HCT116 (cell line): Measurements from ENCODE around the gene AOPEP. TPM values are rescaled to one million over a fixed set of nuclear protein-coding genes. Genes with fewer than 3 reads are reported as not detected.

Source experiments
- ATAC-seq: fragments of 200-7000 bp; cut with Tn5 transposase; 2 replicates; pipeline ENCODE4 v1.9.1; 2020; ENCODE audit warnings: mild to moderate bottlenecking, moderate library complexity
- BruUV-seq: library from RNA; stranded (reverse); fragments of 400-500 nt; replicated peaks from 2 replicates; lab custom pipeline; 2021; lab: Mats Ljungman, UMichigan
- CTCF ChIA-PET: fragments of 300-600 bp; sonication (Branson Sonifier 250); formaldehyde crosslinking; loops from one replicate; lab custom pipeline; 2021; ENCODE audit warnings: antibody characterized with exemption; lab: Charles Lee
- POLR2A ChIA-PET: fragments of 300-600, 350-600 bp; sonication (Branson Sonifier 250); formaldehyde crosslinking; loops from one replicate; lab custom pipeline; 2021; ENCODE audit warnings: antibody characterized with exemption; lab: Charles Lee
- RAD21 ChIA-PET, 2 experiments: fragments of 300-600 bp; sonication (Branson Sonifier 250); formaldehyde crosslinking; loops; one replicate each; lab custom pipeline; 2023; ENCODE audit warnings: low total read pairs in 2 of 2; ENCODE audit not compliant: uncharacterized antibody in 2 of 2, unreplicated experiment in 2 of 2, low non-redundant PET in 1 of 2; lab: Charles Lee
- DNase-seq: peaks from one replicate; pipeline ENCODE4 v3.0.0-alpha.2; 2010; ENCODE audit warnings: low read depth, low spot score
- H2AFZ ChIP-seq: fragments of 200-600 bp; shearing (Covaris generic), sonication (generic); 2 replicates; pipeline ENCODE4 v1.6.1; 2017; ENCODE audit warnings: low read depth, mixed run types, mixed read lengths, antibody characterized with exemption, low read length; ENCODE audit not compliant: poor library complexity, severe bottlenecking
- H3K27ac ChIP-seq: 2 replicates; pipeline ENCODE4 v1.5.1; 2012; ENCODE audit warnings: low read depth, low read length
- H3K27me3 ChIP-seq: fragments of 200-600 bp; sonication (generic); 2 replicates; pipeline ENCODE4 v1.6.1; 2016; ENCODE audit warnings: mixed run types, low read length, mixed read lengths; ENCODE audit not compliant: insufficient read depth
- H3K36me3 ChIP-seq, 2 experiments: fragments of 200-500 bp in 1 of 2; fragments of 200-600 bp in 1 of 2; sonication (Bioruptor generic) in 1 of 2; sonication (generic) in 1 of 2; 2 replicates each; pipeline versions ENCODE4 v1.5.1 to v1.6.1; 2014 to 2016; ENCODE audit warnings: low read length in 2 of 2, inconsistent platforms in 1 of 2, mixed read lengths in 1 of 2, mixed run types in 1 of 2; ENCODE audit not compliant: insufficient read depth in 2 of 2, control insufficient read depth in 1 of 2
- H3K4me1 ChIP-seq, 2 experiments: fragments of 200-600 bp in 1 of 2; sonication (generic) in 1 of 2; 2 replicates each; pipeline versions ENCODE4 v1.5.1 to v1.6.1; 2012 to 2017; ENCODE audit warnings: low read length in 2 of 2, inconsistent platforms in 1 of 2, mild to moderate bottlenecking in 1 of 2, mixed read lengths in 1 of 2, mixed run types in 1 of 2, moderate library complexity in 1 of 2; ENCODE audit not compliant: insufficient read depth in 2 of 2, control insufficient read depth in 1 of 2
- H3K4me2 ChIP-seq: fragments of 200-600 bp; sonication (generic); 2 replicates; pipeline ENCODE4 v1.6.1; 2017; ENCODE audit warnings: mixed run types, low read length, mixed read lengths
- H3K4me3 ChIP-seq, 2 experiments: fragments of 200-600 bp in 1 of 2; sonication (generic) in 1 of 2; replicated peaks in 1 of 2; 2 replicates each; pipeline ENCODE4 v1.5.1; 2011 to 2016; ENCODE audit warnings: low read length in 2 of 2, control low read depth in 1 of 2, low read depth in 1 of 2, mild to moderate bottlenecking in 1 of 2, mixed read lengths in 1 of 2, mixed run types in 1 of 2
- H3K79me2 ChIP-seq: fragments of 200-600 bp; sonication (generic); 2 replicates; pipeline ENCODE4 v1.6.1; 2017; ENCODE audit warnings: mild to moderate bottlenecking, mixed run types, low read length, moderate library complexity, mixed read lengths; ENCODE audit not compliant: insufficient read depth
- H3K9ac ChIP-seq: fragments of 200-600 bp; sonication (generic); 2 replicates; pipeline ENCODE4 v1.6.1; 2016; ENCODE audit warnings: low read length, mixed read lengths
- H3K9me2 ChIP-seq: fragments of 200-600 bp; sonication (generic), shearing (Covaris generic); 2 replicates; pipeline ENCODE4 v1.6.1; 2017; ENCODE audit warnings: mixed run types, mild to moderate bottlenecking, moderate library complexity; ENCODE audit not compliant: insufficient read depth
- H3K9me3 ChIP-seq, 2 experiments: fragments of 200-500 bp in 1 of 2; fragments of 200-600 bp in 1 of 2; sonication (Bioruptor generic) in 1 of 2; sonication (generic) in 1 of 2; 2 replicates each; pipeline ENCODE4 v1.6.1; 2014 to 2017; ENCODE audit warnings: low read length in 2 of 2, mixed read lengths in 2 of 2, inconsistent platforms in 1 of 2, low read depth in 1 of 2, mild to moderate bottlenecking in 1 of 2, mixed run types in 1 of 2, moderate library complexity in 1 of 2; ENCODE audit not compliant: control insufficient read depth in 1 of 2, insufficient read depth in 1 of 2
- H4K20me1 ChIP-seq: fragments of 200-600 bp; sonication (generic), shearing (Covaris generic); 2 replicates; pipeline ENCODE4 v1.6.1; 2017; ENCODE audit warnings: mixed run types, mild to moderate bottlenecking, moderate library complexity; ENCODE audit not compliant: insufficient read depth
- ELF1 ChIP-seq: IDR thresholded peaks from 2 replicates; pipeline ENCODE4 v1.6.1; 2012; ENCODE audit warnings: low read depth, borderline replicate concordance
- EZH2 ChIP-seq: fragments of 200-600 bp; sonication (generic); IDR thresholded peaks from 2 replicates; pipeline ENCODE4 v1.6.1; 2017; ENCODE audit warnings: antibody characterized with exemption, mixed run types
- EZH2phosphoT487 ChIP-seq: fragments of 200-600 bp; IDR thresholded peaks from 2 replicates; pipeline ENCODE4 v1.6.1; 2018; ENCODE audit warnings: antibody characterized with exemption, borderline replicate concordance
- FOSL1 ChIP-seq: IDR thresholded peaks from 2 replicates; pipeline ENCODE4 v1.6.1; 2012; ENCODE audit warnings: low read depth
- JUND ChIP-seq: IDR thresholded peaks from 2 replicates; pipeline ENCODE4 v1.6.1; 2012
- MAX ChIP-seq: IDR thresholded peaks from 2 replicates; pipeline ENCODE4 v1.6.1; 2012
- RAD21 ChIP-seq: IDR thresholded peaks from 2 replicates; pipeline ENCODE4 v1.6.1; 2012; ENCODE audit warnings: low read depth, mild to moderate bottlenecking
- SP1 ChIP-seq: IDR thresholded peaks from 2 replicates; pipeline ENCODE4 v1.6.1; 2012; ENCODE audit warnings: low read depth
- TCF7L2 ChIP-seq: IDR thresholded peaks from 2 replicates; pipeline ENCODE4 v1.7.0; 2011; ENCODE audit warnings: borderline replicate concordance, inconsistent platforms; ENCODE audit not compliant: insufficient read depth, insufficient read length; ENCODE audit errors: extremely low read depth
- YY1 ChIP-seq: IDR thresholded peaks from 2 replicates; pipeline ENCODE4 v1.6.1; 2011; ENCODE audit warnings: low read length, low read depth, moderate library complexity, mild to moderate bottlenecking; ENCODE audit not compliant: insufficient replicate concordance; ENCODE audit errors: extremely low read depth
- intact Hi-C: fragments of 100-400 bp; cut with micrococcal nuclease; formaldehyde crosslinking; loops from 2 replicates; pipeline ENCODE4 v1.10.0; 2022
- total RNA-seq: library from RNA; stranded (reverse); gene quantifications from one replicate; pipeline ENCODE4 v1.2.1, GENCODE V29; 2021; ENCODE audit not compliant: unreplicated experiment

Gene AOPEP
- total RNA-seq, 1 experiment from 2014 or later: 15.1 TPM

DNA sequence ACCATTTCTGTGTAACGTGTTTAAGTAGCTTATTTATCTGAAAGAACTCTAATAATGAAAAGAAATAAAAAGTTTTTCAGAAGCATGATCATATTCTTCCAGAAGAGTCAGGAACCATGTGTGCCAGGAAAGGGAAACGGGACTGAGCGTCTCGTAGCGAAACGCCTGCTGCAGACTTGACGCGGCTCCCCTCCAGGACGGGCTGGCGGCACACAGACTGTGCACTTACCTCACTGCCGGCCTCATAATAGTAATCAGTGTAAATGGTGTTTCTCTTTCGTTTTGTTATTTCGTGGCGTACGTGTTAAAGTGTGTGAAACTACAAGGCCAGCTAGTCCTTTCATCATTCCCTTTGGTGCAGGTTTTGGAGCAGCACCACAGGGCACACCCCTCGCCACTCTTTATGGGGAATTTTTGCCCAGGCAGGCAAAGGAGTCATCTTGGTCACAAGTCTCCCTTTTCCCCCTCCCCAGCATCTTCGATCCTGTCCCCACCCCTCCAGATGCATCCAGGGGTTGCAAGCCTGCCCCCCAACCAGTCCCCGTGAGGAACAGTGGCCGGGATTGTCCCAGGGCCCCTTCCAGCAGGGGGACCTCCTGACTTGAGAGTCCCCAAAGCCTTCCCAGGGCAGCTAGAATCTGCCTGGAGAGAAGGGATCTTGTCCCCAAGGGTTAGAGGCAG, 357.9 kb downstream of the AOPEP start:
- no peak overlapping the region for H3K27ac ChIP-seq
- no TSS peak for BruUV-seq
- H4K20me1 ChIP-seq: no peaks in the 10 kb centered on the region
- H3K4me3 ChIP-seq: no peak overlapping the region
- POLR2A ChIA-PET: no interaction called here
- H3K27me3 ChIP-seq: no peaks in the 10 kb centered on the region
- no peaks in the 10 kb centered on the region for H3K79me2 ChIP-seq
- TF ChIP-seq TCF7L2 (no peak), EZH2 (no peak), SP1 (no peak), MAX (no peak), JUND (no peak), YY1 (no peak), FOSL1 (no peak), EZH2phosphoT487 (no peak), RAD21 (no peak), ELF1 (no peak)
- TF ChIP-seq, all 23 proteins: peak for 0
- H2AFZ ChIP-seq: no peak overlapping the region
- H3K9me2 ChIP-seq: no peaks in the 10 kb centered on the region
- H3K9me3 ChIP-seq: no peaks in the 10 kb centered on the region
- no peak overlapping the region for H3K9ac ChIP-seq
- ChIA-PET CTCF (interaction anchor here (1.2 kb wide), 1 partner anchor 18 kb away, joined by 3 read pairs; no protein-coding TSS in a partner anchor), RAD21 (interaction anchor here in 1 of 2 experiments (0.7 kb wide), 1 partner anchor 531 kb away, joined by 3 read pairs; no protein-coding TSS in a partner anchor)
- DNase-seq (no peak), ATAC-seq (no peak)
- peaks cover 0 to 12% of the 10 kb centered on the region in 2 experiments; a peak in 2 of 4 replicates for H3K36me3 ChIP-seq
- no peaks in the 10 kb centered on the region for H3K4me1 ChIP-seq
- H3K4me2 ChIP-seq: no peak overlapping the region
- intact Hi-C loops: no loop called here
